Adrenal gland (tissue), 12 donors: ENCODE measurements around the gene ARPIN. TPM values are rescaled to one million over a fixed set of nuclear protein-coding genes. Genes with fewer than 3 reads are reported as not detected.
"Not testable (repeated sequence)": the region's sequence is repeated elsewhere in the genome, so short reads cannot be mapped to it uniquely, and the experiment has no call there.

Experiments
- DNase-seq, 7 donors: peaks; one replicate each; pipeline ENCODE4 v3.0.0-alpha.2; 2019 to 2020
- H3K27ac ChIP-seq, 5 donors: fragments of 200-600 bp; sonication (generic) in 4 of 5; 1 replicate in 3 of 5; 2 replicates in 2 of 5; pipeline versions ENCODE4 v1.5.1 to v1.8.0; 2016 to 2020; ENCODE audit warnings: mild to moderate bottlenecking in 1 of 5
- H3K27me3 ChIP-seq: fragments of 200-600 bp; 2 replicates; pipeline ENCODE4 v1.8.0; 2021
- H3K36me3 ChIP-seq, 2 donors: fragments of 200-600 bp; replicated peaks in 1 of 2; 1 replicate in 1 of 2; 2 replicates in 1 of 2; pipeline versions ENCODE4 v1.5.1 to v1.8.0; 2018 to 2022
- H3K4me1 ChIP-seq, 2 donors: fragments of 200-600 bp; replicated peaks in 1 of 2; 1 replicate in 1 of 2; 2 replicates in 1 of 2; pipeline versions ENCODE4 v1.5.1 to v1.8.0; 2018 to 2021
- H3K4me3 ChIP-seq, 4 donors: fragments of 200-600 bp; sonication (generic) in 3 of 4; one replicate each; pipeline ENCODE4 v1.5.1; 2016 to 2018
- H3K9me3 ChIP-seq, 3 donors: fragments of 200-600 bp; sonication (generic) in 1 of 3; replicated peaks in 1 of 3; 1 replicate in 2 of 3; 2 replicates in 1 of 3; pipeline versions ENCODE4 v1.5.1 to v1.8.0; 2016 to 2021
- POLR2A ChIP-seq, 2 donors: fragments of 450-650 bp; IDR thresholded peaks; one replicate each; pipeline ENCODE4 v1.6.1; 2017; ENCODE audit warnings: antibody characterized with exemption in 2 of 2, mild to moderate bottlenecking in 2 of 2, moderate library complexity in 1 of 2
- WGBS, 4 donors: extraction: QIAGEN DNeasy Blood & Tissue Kit in 2 of 4; methylation state at CpG; one replicate each; pipeline versions ENCODE4 v1.1.5 to v1.1.7; 2013 to 2017; 5-methylcytosine and 5-hydroxymethylcytosine counted together
- intact Hi-C, 2 donors: fragments of 100-400 bp; cut with DNase I; formaldehyde crosslinking; loops; one replicate each; pipeline versions ENCODE4 v1.14.1 to v1.15.0; 2022 to 2023
- polyA plus RNA-seq, 3 donors: library from polyadenylated mRNA; stranded (reverse); fragments of 200-250 nt in 2 of 3; fragments of 350-450 nt in 1 of 3; fragmentation: Illumina TruSeq in 1 of 3; extraction: RNeasy Lipid Tissue Mini Kit (QIAGEN cat#74804) in 1 of 3; gene quantifications; one replicate each; pipeline ENCODE4 v1.2.3, GENCODE V29; 2013 to 2014
- total RNA-seq, 9 donors: library from RNA; depleted of rRNA in 4 of 9; stranded (reverse); fragments of >200 nt in 4 of 9; fragments of 120-200 nt in 1 of 9; fragmentation: NEBNext Ultra II Directional in 1 of 9; extraction: Animal tissue kit (Norgen Biotek cat#: 25700) in 1 of 9; gene quantifications; one replicate each; pipeline versions ENCODE4 v1.1.0 to v1.2.4, GENCODE V29; 2013 to 2023
- TF ChIP-seq, protein P1 (sequence below), 6 experiments: fragments of 450-650 bp in 4 of 6; fragments of 200-600 bp in 2 of 6; sonication (generic) in 1 of 6; IDR thresholded peaks; 1 replicate in 5 of 6; 2 replicates in 1 of 6; pipeline versions ENCODE4 v1.5.1 to v1.8.0; 2016 to 2021; ENCODE audit warnings: antibody characterized with exemption in 6 of 6, mild to moderate bottlenecking in 2 of 6, moderate library complexity in 1 of 6
- donor health status: healthy with polysubstance abuse.
- donor health status: Bipolar disorder and iron deficiency.
- donor health status: DM: yes; HTN: yes; CAD: no.
- donor health status: DM: no; HTN: no; CAD: no.
- donor health status: DM: no; HTN: no; CAD: no.
- donor health status: DM: yes; HTN: yes; CAD: no.

ARPIN gene
- total and polyA plus RNA-seq, 12 donors, result 5.6 to 18.2 (median 9.1) TPM

GRCh38 chr15:89893027-89893426 is 19.7 kb downstream of the ARPIN start:
- H3K9me3 ChIP-seq, result no peaks in the 10 kb centered on the region

GRCh38 chr15:89888214-89888804 is 24.4 kb downstream of the ARPIN start:
- TF ChIP-seq, protein P1, sequence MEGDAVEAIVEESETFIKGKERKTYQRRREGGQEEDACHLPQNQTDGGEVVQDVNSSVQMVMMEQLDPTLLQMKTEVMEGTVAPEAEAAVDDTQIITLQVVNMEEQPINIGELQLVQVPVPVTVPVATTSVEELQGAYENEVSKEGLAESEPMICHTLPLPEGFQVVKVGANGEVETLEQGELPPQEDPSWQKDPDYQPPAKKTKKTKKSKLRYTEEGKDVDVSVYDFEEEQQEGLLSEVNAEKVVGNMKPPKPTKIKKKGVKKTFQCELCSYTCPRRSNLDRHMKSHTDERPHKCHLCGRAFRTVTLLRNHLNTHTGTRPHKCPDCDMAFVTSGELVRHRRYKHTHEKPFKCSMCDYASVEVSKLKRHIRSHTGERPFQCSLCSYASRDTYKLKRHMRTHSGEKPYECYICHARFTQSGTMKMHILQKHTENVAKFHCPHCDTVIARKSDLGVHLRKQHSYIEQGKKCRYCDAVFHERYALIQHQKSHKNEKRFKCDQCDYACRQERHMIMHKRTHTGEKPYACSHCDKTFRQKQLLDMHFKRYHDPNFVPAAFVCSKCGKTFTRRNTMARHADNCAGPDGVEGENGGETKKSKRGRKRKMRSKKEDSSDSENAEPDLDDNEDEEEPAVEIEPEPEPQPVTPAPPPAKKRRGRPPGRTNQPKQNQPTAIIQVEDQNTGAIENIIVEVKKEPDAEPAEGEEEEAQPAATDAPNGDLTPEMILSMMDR (IDR thresholded peaks at IDR 0.05), result peak in 4 of 6 experiments; percentile 1 to 48 (median 28)
- TF ChIP-seq POLR2A (IDR thresholded peaks at IDR 0.05), result no peak
- H3K27ac ChIP-seq, result no peak overlapping the region
- H3K4me1 ChIP-seq, result peaks cover 0 to 10% of the 10 kb centered on the region in 2 donors
- peak in 3 of 7 donors; percentile 33 to 46 (median 37) for DNase-seq
- intact Hi-C loops, result no loop called here
- H3K4me3 ChIP-seq, result no peak overlapping the region
- no peaks in the 10 kb centered on the region for H3K27me3 ChIP-seq
- H3K9me3 ChIP-seq, result no peaks in the 10 kb centered on the region
- 44 to 51% (median 50%) methylated on average over 4 of the region's 4 CpGs for WGBS, 4 donors
- peaks cover 0 to 46% of the 10 kb centered on the region in 2 donors for H3K36me3 ChIP-seq

More at GRCh38 chr15:89893027-89893426, 19.7 kb downstream of the ARPIN start:
- WGBS, 4 donors, result 15 to 25% (median 16%) methylated on average over 6 of the region's 6 CpGs
- Histone ChIP-seq H3K27ac (peak overlapping the region; percentile 91 to 96 (median 92)), H3K36me3 (peaks cover 0 to 9% of the 10 kb centered on the region in 2 donors), H3K4me1 (peaks cover 0 to 11% of the 10 kb centered on the region in 2 donors), H3K27me3 (no peaks in the 10 kb centered on the region), H3K4me3 (peak overlapping the region in 3 of 4 donors; percentile 38 to 90 (median 74))
- TF ChIP-seq, protein P1 (IDR thresholded peaks at IDR 0.05), result no peak
- TF ChIP-seq POLR2A (IDR thresholded peaks at IDR 0.05), result no peak
- DNase-seq, result no peak
- intact Hi-C loops, result no loop called here

DNA sequence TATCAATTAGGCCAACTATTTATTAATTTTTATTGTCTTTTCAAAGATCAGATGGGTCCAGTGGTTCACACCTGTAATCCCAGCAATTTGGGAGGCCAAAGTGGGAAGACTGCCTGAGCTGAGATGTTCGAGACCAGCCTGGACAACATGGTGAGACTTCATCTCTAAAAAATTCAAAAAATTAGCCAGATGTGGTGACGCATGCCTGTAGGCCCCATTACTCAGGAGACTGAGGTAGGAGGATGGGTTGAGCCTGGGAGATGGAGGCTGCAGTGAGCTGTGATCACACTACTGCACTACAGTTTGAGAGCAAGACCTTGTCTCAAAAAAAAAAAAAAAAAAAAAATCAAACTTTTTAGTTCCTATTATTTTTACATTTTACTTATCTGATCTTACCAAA is 27.1 kb downstream of the ARPIN start:
- intact Hi-C loops, result no loop called here
- no peaks in the 10 kb centered on the region for H3K4me1 ChIP-seq
- no peaks in the 10 kb centered on the region for H3K9me3 ChIP-seq
- WGBS, 4 donors, result 96 to 100% (median 97%) methylated on average over 2 of the region's 2 CpGs
- TF ChIP-seq, protein P1 (IDR thresholded peaks at IDR 0.05), result no peak
- no peak for TF ChIP-seq POLR2A (IDR thresholded peaks at IDR 0.05)
- DNase-seq, result no peak
- no peak overlapping the region for H3K27ac ChIP-seq
- H3K4me3 ChIP-seq, result no peak overlapping the region
- no peaks in the 10 kb centered on the region for H3K27me3 ChIP-seq
- peaks cover 0 to 63% of the 10 kb centered on the region in 2 donors for H3K36me3 ChIP-seq

DNA sequence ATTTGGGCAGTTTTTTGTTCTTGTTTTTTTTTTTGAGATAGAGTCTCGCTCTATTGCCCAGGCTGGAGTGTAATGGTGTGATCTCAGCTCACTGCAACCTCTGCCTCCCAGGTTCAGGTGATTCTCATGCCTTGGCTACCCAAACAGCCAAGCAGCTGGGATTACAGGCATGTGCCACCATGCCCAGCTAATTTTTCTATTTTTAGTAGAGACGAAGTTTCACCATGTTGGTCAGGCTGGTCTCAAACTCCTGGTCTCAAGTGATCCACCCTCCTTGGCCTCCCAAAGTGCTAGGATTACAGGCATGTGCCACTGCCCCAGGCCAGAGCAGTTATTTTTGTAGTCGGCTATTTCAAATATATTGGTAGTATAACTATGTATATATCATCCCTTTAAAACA is 27.6 kb downstream of the ARPIN start:
- H3K27ac ChIP-seq, H3K27me3 ChIP-seq, intact Hi-C loops, H3K4me3 ChIP-seq, DNase-seq, H3K9me3 ChIP-seq, H3K4me1 ChIP-seq: not testable (repeated sequence)
- 59 to 80% (median 75%) methylated on average over 3 of the region's 3 CpGs for WGBS, 4 donors
- peaks cover 0 to 65% of the 10 kb centered on the region in 2 donors for H3K36me3 ChIP-seq

GRCh38 chr15:89883518-89883917 is 29.2 kb downstream of the ARPIN start:
- 67 to 97% (median 94%) methylated on average over 1 of the region's 1 CpG for WGBS, 4 donors
- DNase-seq, result no peak
- Histone ChIP-seq H3K36me3 (peaks cover 0 to 66% of the 10 kb centered on the region in 2 donors), H3K4me3 (no peak overlapping the region), H3K27ac (no peak overlapping the region), H3K9me3 (no peaks in the 10 kb centered on the region), H3K4me1 (no peaks in the 10 kb centered on the region), H3K27me3 (no peaks in the 10 kb centered on the region)
- intact Hi-C loops, result no loop called here
- no peak for TF ChIP-seq POLR2A (IDR thresholded peaks at IDR 0.05)
- TF ChIP-seq, protein P1 (IDR thresholded peaks at IDR 0.05), result no peak
